Stimulated activated CD8-positive, alpha-beta memory T cell treated with anti-CD3 and anti-CD28 coated beads, Interleukin-7, amount 100 ng/mL, for 48 hours (primary cell): Measurements from ENCODE around the gene USF2.

Experiments
- DNase-seq, 2 donors: peaks; one replicate each; pipeline ENCODE4 v3.0.0-alpha.2; 2020; ENCODE audit warnings: low read depth in 1 of 2; ENCODE audit errors: extremely low read depth in 1 of 2

USF2 gene

DNA sequence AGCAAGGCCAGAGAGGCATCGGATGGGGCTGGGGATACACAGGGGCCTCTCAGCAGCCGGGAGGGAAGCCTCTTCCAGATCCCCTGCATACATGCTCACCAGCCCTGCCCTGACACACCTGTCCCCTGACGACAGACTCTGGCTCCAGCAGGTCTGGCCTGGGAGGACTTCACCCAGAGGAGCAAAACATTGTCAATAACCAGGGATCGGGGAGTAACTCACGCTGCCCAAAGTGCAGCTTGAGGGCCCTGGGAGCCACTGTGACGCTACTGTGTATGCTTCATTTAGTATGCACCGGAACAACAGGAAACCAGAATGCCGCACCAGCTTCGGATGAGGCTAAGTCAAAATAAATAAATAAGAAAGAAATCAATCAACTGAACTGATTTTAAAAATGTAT is 47.8 kb downstream of the USF2 start:
- DNase-seq = no peak

GRCh38 chr19:35317464-35318043 is 48.8 kb downstream of the USF2 start:
- no peak for DNase-seq

DNA sequence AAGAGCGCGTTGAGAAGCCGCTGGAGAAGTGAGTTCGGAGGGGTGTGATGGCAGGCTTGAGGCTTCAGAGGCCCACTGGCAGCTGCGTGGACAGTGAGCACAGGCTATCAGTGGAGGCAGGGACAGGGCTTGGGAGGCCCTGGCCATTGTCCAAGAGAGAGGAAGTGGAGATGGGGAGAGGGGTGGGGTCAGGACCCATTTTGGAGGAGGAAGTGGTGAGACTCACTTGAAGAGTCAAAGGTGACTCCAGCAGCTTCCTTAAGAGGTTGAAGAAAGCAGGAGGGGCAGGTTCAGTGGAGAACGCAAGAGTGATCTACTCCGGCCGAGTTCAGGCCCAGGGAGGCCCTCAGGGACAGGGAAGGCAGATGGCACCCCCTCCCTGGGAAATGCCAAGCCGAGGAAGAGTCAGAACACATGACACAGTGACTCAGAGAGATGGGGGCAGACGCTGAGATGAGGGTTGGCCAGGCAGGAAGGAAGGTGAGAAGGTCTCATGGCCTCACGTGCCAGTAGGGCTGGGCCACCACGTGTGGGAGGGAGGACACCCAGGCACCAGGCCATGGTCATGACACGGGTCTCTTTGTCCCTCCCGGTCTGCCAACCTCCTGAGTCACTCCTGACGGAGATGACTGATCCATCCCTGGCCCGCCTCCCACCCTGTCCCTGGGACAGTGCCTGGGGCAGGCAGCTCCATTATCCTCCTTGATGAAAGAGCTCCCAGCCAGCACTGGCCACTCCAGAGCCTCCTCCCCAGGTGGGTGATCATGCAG is 50.1 kb downstream of the USF2 start:
- no peak for DNase-seq

DNA sequence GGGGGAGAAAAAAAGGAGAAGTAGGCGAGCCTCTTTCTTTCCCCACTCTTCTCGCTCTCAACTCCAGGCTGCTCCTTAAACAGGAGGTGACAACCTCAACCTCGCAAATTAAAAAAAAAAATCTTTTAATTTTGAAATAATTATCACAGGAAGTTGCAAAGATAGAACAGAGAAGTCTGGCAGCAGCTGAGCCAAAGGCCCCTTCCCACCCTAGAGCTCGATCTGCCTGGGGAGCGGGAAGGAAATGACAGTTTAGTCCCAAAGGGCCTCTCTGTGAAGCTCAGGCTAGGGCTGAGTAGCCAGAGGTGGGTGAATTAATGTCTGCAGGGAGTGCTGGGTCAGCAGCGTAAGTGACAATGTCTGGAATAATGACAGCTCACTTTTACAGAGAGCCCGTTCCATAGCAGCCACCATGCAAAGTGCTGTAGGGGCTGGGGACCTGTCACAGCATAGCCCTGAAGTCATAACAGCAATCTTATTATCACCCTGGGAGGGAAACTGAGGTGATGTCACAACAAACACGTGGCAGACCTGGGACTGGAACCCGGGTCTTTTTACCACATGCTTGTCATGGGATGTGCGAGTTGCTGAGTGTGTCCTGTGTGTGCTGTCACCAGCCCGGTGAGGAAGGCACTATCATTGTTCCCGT is 51.4 kb downstream of the USF2 start:
- no peak for DNase-seq

DNA sequence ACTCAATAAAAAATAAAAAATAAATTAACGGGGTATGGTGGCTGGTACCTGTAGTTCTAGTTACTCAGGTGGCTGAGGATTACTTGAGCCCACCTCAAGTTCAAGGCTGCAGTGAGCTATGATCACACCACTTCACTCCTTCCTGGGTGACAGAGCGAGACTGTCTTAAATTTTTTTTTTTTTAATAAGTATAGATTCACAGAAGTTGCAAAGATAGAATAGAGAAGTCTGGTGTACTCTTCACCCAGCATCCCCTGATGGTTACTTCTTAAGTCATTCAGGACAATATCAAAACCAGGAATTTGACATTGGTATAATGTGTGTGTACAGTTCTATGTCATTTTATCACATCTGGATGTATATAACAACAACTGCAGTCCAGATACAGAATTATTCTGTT is 52.5 kb downstream of the USF2 start:
- DNase-seq = no peak

GRCh38 chr19:35322014-35322413 is 53.3 kb downstream of the USF2 start:
- no peak for DNase-seq

GRCh38 chr19:35327642-35328041 is 58.9 kb downstream of the USF2 start:
- DNase-seq = no peak

DNA sequence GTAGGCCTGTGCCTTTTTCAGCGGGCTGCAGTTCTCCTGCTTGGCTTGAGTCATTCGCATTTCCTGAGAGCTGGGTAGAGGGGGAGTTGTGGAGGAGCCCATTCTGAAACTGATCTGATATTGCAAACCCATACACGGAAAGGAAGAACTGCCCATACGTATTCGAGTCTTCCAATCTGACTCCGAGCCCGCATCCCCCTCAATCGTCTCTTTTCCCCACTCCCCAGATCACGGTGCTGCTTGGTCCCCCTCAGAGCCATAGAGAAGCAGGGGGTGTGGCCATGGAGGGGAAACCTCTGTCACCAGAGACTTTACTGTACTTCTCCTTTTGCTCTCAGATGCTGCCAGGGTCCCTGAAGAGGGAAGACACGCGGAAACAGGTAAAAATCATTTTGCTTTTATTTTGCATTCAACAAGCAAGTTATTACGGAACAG is 60.1 kb downstream of the USF2 start, which contains the start of gene CD22:
Gene CD22 (plus strand): TSS at position 337 of the 435 bp plus-strand sequence. CDS start 2,854 bp downstream, outside the sequence.
- no peak for DNase-seq

GRCh38 chr19:35329323-35329722 is 60.6 kb downstream of the USF2 start:
- no peak for DNase-seq
